GM23338 (cell line): Measurements from ENCODE around the gene CCNL1. TPM values are rescaled to one million over a fixed set of nuclear protein-coding genes. Genes with fewer than 3 reads are reported as not detected.

Source experiments
- ATAC-seq: fragments of 200-7000 bp; cut with Tn5 transposase; 3 replicates; pipeline ENCODE4 v1.9.1; 2020
- DNase-seq: peaks from one replicate; pipeline ENCODE4 v3.0.0-alpha.2; 2015; ENCODE audit warnings: low spot score
- H2AFZ ChIP-seq: fragments of 200-600 bp; sonication (generic); 2 replicates; pipeline ENCODE4 v1.8.0; 2016; ENCODE audit warnings: antibody characterized with exemption, mild to moderate bottlenecking, moderate library complexity
- H3F3A ChIP-seq: fragments of 200-600 bp; sonication (generic); replicated peaks from 2 replicates; pipeline ENCODE4 v1.8.0; 2017; ENCODE audit warnings: antibody characterized with exemption, mixed run types, low read depth
- H3K27ac ChIP-seq: fragments of 200-600 bp; sonication (generic); 2 replicates; pipeline ENCODE4 v1.6.1; 2016; ENCODE audit warnings: low read depth
- H3K27me3 ChIP-seq: fragments of 200-600 bp; sonication (generic); 2 replicates; pipeline ENCODE4 v1.8.0; 2016; ENCODE audit warnings: mild to moderate bottlenecking, mixed run types, moderate library complexity; ENCODE audit not compliant: insufficient read depth
- H3K36me3 ChIP-seq: fragments of 200-600 bp; sonication (generic); 2 replicates; pipeline ENCODE4 v1.8.0; 2016; ENCODE audit warnings: mild to moderate bottlenecking; ENCODE audit not compliant: insufficient read depth
- H3K4me1 ChIP-seq: fragments of 200-600 bp; sonication (generic); 2 replicates; pipeline ENCODE4 v1.8.0; 2016; ENCODE audit warnings: mild to moderate bottlenecking, moderate library complexity; ENCODE audit not compliant: insufficient read depth
- H3K4me2 ChIP-seq: fragments of 200-600 bp; sonication (generic); 2 replicates; pipeline ENCODE4 v1.7.1; 2017; ENCODE audit warnings: mixed run types
- H3K4me3 ChIP-seq: fragments of 200-600 bp; sonication (generic); 2 replicates; pipeline ENCODE4 v1.6.1; 2016; ENCODE audit warnings: mixed run types
- H3K79me2 ChIP-seq: fragments of 200-600 bp; sonication (generic); replicated peaks from 2 replicates; pipeline ENCODE4 v1.8.0; 2017; ENCODE audit warnings: mild to moderate bottlenecking; ENCODE audit not compliant: insufficient read depth
- H3K9me2 ChIP-seq: fragments of 200-600 bp; sonication (generic); 2 replicates; pipeline ENCODE4 v1.8.0; 2017; ENCODE audit not compliant: insufficient read depth
- H4K20me1 ChIP-seq: fragments of 200-600 bp; sonication (generic); replicated peaks from 2 replicates; pipeline ENCODE4 v1.8.0; 2017; ENCODE audit warnings: mild to moderate bottlenecking; ENCODE audit not compliant: insufficient read depth
- H3K27ac Mint-ChIP-seq: 2 replicates; pipeline ENCODE4 v1.8.0; 2020; ENCODE audit warnings: inconsistent platforms, mild to moderate bottlenecking, moderate library complexity, mixed read lengths
- H3K27me3 Mint-ChIP-seq: 3 replicates; pipeline ENCODE4 v1.8.0; 2022; ENCODE audit warnings: low read depth, mild to moderate bottlenecking, moderate library complexity, mixed read lengths, inconsistent platforms; ENCODE audit not compliant: insufficient read depth, poor library complexity
- H3K36me3 Mint-ChIP-seq: 3 replicates; pipeline ENCODE4 v1.8.0; 2021; ENCODE audit warnings: low read depth, mild to moderate bottlenecking, inconsistent platforms, moderate library complexity, mixed read lengths
- H3K4me1 Mint-ChIP-seq: 3 replicates; pipeline ENCODE4 v1.8.0; 2020; ENCODE audit warnings: mild to moderate bottlenecking, inconsistent platforms, mixed read lengths
- H3K4me3 Mint-ChIP-seq: 3 replicates; pipeline ENCODE4 v1.8.0; 2021; ENCODE audit warnings: moderate library complexity, mild to moderate bottlenecking, inconsistent platforms, mixed read lengths
- H3K9me3 Mint-ChIP-seq: 3 replicates; pipeline ENCODE4 v1.8.0; 2020; ENCODE audit warnings: moderate library complexity, mild to moderate bottlenecking, inconsistent platforms, mixed read lengths
- CREB1 ChIP-seq: fragments of 250-450 bp; sonication (Bioruptor Pico); IDR thresholded peaks from 2 replicates; pipeline ENCODE4 v1.5.0; 2020; ENCODE audit warnings: low read depth, mild to moderate bottlenecking, moderate library complexity
- CTCF ChIP-seq, 2 experiments: fragments of 200-600 bp in 1 of 2; sonication (generic) in 1 of 2; conservative IDR thresholded peaks; 2 replicates each; pipeline versions ENCODE4 v1.5.1 to v1.6.1; 2016 to 2017; ENCODE audit warnings: antibody characterized with exemption in 2 of 2, low read depth in 2 of 2, mild to moderate bottlenecking in 2 of 2, moderate library complexity in 1 of 2
- ETS1 ChIP-seq: IDR thresholded peaks from 2 replicates; pipeline ENCODE4 v1.6.1; 2016; ENCODE audit warnings: antibody characterized with exemption
- EZH2 ChIP-seq: fragments of 200-600 bp; sonication (generic); IDR thresholded peaks from one replicate; pipeline ENCODE4 v1.8.0; 2017; ENCODE audit warnings: antibody characterized with exemption, mild to moderate bottlenecking, low read depth; ENCODE audit not compliant: unreplicated experiment
- EZH2phosphoT487 ChIP-seq: fragments of 200-600 bp; sonication (generic); IDR thresholded peaks from one replicate; pipeline ENCODE4 v1.8.1; 2018; ENCODE audit warnings: antibody characterized with exemption; ENCODE audit not compliant: unreplicated experiment
- JUNB ChIP-seq: IDR thresholded peaks from one replicate; pipeline ENCODE4 v1.6.1; 2016; ENCODE audit warnings: antibody characterized with exemption; ENCODE audit not compliant: unreplicated experiment
- NANOG ChIP-seq: IDR thresholded peaks from 2 replicates; pipeline ENCODE4 v1.6.1; 2016; ENCODE audit warnings: antibody characterized with exemption, borderline replicate concordance
- POLR2AphosphoS5 ChIP-seq: IDR thresholded peaks from 2 replicates; pipeline ENCODE4 v1.6.1; 2016; ENCODE audit warnings: antibody characterized with exemption, low read depth
- REST ChIP-seq: IDR thresholded peaks from one replicate; pipeline ENCODE4 v1.6.1; 2018; ENCODE audit warnings: antibody characterized with exemption; ENCODE audit not compliant: unreplicated experiment
- STAT1 ChIP-seq: IDR thresholded peaks from one replicate; pipeline ENCODE4 v1.6.1; 2016; ENCODE audit warnings: antibody characterized with exemption; ENCODE audit not compliant: unreplicated experiment
- ZNF114 ChIP-seq: fragments of 250-450 bp; sonication (Bioruptor Pico); IDR thresholded peaks from 2 replicates; pipeline ENCODE4 v1.5.0; 2020; ENCODE audit warnings: mild to moderate bottlenecking, moderate library complexity
- ZNF331 ChIP-seq: fragments of 250-450 bp; sonication (Bioruptor Pico); IDR thresholded peaks from 2 replicates; pipeline ENCODE4 v1.5.0; 2020; ENCODE audit warnings: low read depth, mild to moderate bottlenecking, moderate library complexity
- ZNF462 ChIP-seq: fragments of 250-450 bp; sonication (Bioruptor Pico); IDR thresholded peaks from 2 replicates; pipeline ENCODE4 v1.5.0; 2020; ENCODE audit warnings: mild to moderate bottlenecking, moderate library complexity
- polyA plus RNA-seq: library from polyadenylated mRNA; unstranded; fragments of >200 nt; fragmentation: Nextera tagmentation; extraction: Ambion mirVana; gene quantifications from 2 replicates; pipeline ENCODE4 v1.2.1, GENCODE V29; 2016
- total RNA-seq: library from RNA; depleted of rRNA; stranded (reverse); fragments of >200 nt; shearing (Covaris generic); gene quantifications from 2 replicates; pipeline ENCODE4 v1.2.3, GENCODE V29; 2014

The CCNL1 gene
- total and polyA plus RNA-seq, 2 experiments from 2014 or later: 108 to 134 TPM

GRCh38 chr3:157122116-157122515, 37.8 kb downstream of the CCNL1 start:
- no peaks in the 10 kb centered on the region for H3K9me3 Mint-ChIP-seq
- Histone ChIP-seq H3K9me2 (no peaks in the 10 kb centered on the region), H3K27me3 (peaks cover 5% of the 10 kb centered on the region; the same call in 1 of the 2 replicates), H3K4me3 (no peak overlapping the region), H3K4me2 (no peak overlapping the region), H2AFZ (no peak overlapping the region), H3K27ac (no peak overlapping the region), H3K79me2 (no peaks in the 10 kb centered on the region), H3K36me3 (no peaks in the 10 kb centered on the region; the same call in 1 of the 2 replicates), H4K20me1 (no peaks in the 10 kb centered on the region), H3F3A (0 out of 2 replicates have a peak, but pooled peaks cover 3% of the 10 kb centered on the region), H3K4me1 (no peaks in the 10 kb centered on the region)
- H3K4me1 Mint-ChIP-seq: 0 out of 3 replicates have a peak, but pooled peaks cover 3% of the 10 kb centered on the region
- TF ChIP-seq NANOG (no peak), CREB1 (CRISPR knock-in tag) (no peak), CTCF (conservative IDR thresholded peaks at IDR 0.05; ENCODE audit: low read depth in 2 of 2) (no peak), JUNB (no peak), EZH2phosphoT487 (no peak), ZNF331 (CRISPR knock-in tag) (no peak), ETS1 (no peak), STAT1 (no peak), ZNF462 (no peak), POLR2AphosphoS5 (no peak), ZNF114 (CRISPR knock-in tag) (no peak), REST (no peak), EZH2 (no peak)
- ATAC-seq (no peak), DNase-seq (no peak)
- H3K36me3 Mint-ChIP-seq: no peaks in the 10 kb centered on the region
- H3K4me3 Mint-ChIP-seq: no peak overlapping the region
- H3K27me3 Mint-ChIP-seq: no peaks in the 10 kb centered on the region
- H3K27ac Mint-ChIP-seq: no peak overlapping the region
